Myocyte (in vitro differentiated cells): Measurements from ENCODE around the gene CCNL1. TPM values are rescaled to one million over a fixed set of nuclear protein-coding genes. Genes with fewer than 3 reads are reported as not detected.

ENCODE experiments used
- DNase-seq: peaks from one replicate; pipeline ENCODE4 v3.0.0-alpha.2; 2012; ENCODE audit warnings: low read depth
- total RNA-seq: library from RNA; depleted of rRNA; stranded (reverse); fragments of >200 nt; gene quantifications from 2 replicates; pipeline ENCODE4 v1.2.3, GENCODE V29; 2014

Gene CCNL1
- total RNA-seq, 1 donor from 2014 or later, result 94.2 TPM

DNA sequence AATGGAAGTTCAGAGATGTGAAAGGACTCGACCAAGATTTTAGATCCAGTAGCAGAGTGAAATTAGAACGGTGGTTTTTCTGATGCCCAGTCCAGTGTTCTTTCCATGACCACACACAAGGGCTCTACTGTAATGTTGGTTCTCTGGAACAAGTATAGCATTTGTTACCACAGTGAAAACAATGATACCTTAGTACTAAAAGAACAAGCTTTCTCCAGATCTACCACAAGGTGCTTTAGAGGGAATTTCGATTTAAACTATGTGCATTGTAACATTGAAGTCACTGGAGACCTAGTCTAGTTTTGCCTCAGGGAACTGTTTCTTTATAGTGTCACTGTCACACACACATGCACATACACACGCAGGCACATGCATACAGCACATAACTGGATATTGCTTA is 12.8 kb upstream of the CCNL1 start:
- no peak for DNase-seq

DNA sequence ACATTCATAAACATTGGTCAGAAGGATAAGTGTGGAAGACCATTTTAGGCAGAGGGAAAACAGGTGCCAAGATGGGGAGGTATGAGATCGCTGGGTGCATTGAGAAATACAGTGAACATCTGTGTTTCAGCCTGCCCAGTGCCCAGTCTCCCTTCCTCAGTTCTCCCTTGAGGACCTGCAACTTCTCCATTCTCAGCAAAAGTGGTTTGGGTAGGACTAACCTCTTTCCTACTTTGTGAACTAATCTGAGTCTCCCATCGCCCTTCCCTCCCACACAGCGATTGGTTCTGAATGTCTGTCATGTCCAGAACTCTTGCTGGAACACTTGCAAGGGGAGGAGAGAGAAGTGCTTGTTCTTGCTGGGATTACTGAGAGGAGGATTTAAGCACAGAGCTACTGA is 10.9 kb upstream of the CCNL1 start:
- peak; percentile 29 for DNase-seq

DNA sequence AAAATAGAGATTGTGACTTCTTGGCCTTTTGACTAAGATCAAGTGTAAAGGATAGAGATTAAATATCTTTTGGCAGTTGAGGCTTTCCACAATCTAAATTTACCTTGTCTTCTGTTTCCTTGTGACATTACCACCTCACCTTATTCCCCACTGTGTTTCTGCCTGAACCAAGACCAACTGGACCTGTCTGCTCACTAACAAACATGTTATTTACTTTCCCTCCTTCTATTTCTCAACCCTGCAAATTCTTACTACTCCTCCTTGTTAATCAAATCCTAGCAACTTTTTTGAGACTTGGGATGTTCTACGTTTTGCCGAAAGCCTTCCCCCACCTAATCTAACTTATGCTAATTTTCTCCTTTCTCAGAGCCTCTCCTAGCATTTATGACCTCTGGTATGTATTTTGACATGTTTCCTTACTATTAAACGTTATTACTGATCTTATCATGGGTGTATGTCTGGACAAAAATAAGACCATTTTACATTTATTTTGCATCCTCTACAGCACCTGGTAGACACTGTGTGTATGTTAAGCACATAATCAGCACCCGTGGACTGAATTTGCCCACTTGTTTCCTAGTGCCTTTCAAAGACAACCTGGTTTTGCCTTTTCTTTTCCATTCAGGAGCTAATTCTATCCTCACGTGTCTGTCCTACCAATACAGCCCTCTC is 7.6 kb upstream of the CCNL1 start:
- DNase-seq, result no peak

DNA sequence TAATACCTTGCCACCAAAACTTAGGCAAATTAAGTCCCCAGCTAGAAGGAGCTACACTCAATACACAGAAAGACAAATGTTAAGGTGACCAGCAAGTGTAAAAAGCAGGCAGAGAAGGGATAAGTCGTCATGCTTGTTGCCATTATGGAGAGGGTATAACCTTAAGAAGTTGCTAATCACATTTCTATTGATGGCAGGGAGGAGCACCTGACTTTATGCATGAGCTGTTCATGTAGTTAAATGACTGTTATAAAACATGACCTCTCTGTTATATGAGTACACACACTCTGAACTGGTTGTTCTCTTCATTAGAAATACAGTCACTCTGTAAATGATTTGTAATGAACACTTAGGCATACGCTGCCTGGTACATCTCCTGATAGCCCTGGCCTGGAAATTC is 6.6 kb upstream of the CCNL1 start:
- no peak for DNase-seq

DNA sequence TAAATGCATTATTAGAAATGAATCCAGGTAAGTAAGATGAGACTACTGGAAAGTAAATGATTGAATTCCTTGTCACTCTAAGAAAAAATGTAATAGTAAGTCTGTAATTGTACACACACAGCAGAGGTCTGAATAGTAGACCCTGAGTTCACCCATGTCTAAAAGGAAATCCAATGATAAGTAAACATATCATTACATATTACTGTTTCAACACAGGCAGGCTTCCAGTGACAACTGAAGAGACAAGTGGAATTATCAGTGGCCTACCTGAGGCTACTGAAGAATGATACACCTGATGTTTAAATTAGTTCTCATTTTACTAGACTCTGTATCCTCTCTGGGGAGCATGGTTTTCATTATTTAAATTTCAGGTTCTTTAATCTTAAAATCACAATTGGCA is 6.2 kb upstream of the CCNL1 start:
- DNase-seq, result no peak

DNA sequence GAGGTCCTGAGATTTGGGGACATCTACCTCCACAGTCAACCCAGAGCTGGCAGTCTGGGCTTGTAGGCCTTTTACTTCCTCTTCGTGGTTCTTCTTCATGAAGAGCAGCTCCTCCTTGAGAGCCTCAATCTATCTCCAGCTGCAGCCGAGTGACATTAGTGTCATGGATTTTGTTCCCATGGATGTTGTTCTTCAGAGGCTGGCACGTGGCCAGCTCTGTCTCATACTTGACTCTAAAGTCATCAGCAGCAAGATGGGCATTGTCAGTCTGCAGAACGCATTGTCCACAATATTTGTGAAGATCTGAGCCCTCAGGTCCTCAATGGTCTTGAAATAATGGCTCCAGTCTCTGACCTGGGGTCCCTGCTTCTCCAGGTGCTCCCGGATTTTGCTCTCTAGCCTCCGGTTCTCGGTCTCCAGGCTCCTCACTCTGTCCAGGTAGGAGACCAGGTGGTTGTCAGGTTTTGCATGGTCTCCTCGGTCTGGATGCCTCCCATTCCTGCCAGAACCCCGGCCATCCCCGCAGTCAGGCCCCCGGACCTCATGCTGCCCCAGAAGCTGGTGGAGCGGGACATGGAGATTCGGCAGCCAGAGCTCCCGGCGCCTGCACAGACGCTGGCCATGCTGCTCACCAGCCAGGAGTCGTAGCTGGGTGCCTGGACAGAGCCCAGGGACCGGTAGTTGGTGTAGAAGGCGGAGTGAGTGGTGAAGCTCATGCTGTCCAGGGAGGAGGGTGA is 3.4 kb upstream of the CCNL1 start:
- DNase-seq, result no peak

DNA sequence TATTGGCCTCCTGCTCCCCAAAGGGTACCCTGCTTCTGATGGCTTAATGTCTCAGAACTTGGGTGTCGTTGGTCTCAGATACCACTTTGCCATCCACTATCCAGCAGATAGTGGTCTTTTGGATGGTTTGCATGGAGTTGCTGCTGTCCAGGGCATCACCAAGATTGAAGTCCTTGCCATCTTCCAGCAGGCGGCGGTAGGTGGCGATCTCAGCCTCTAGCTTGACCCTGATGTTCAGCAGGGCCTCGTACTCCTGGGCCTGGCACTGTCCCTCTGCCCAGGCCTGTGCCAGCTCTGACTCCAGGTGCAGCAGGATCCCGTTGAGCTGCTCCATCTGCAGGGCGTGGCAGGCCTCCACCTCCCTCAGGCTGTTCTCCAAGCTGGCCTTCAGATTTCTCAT is 2.7 kb upstream of the CCNL1 start:
- DNase-seq, result peak; percentile 28

DNA sequence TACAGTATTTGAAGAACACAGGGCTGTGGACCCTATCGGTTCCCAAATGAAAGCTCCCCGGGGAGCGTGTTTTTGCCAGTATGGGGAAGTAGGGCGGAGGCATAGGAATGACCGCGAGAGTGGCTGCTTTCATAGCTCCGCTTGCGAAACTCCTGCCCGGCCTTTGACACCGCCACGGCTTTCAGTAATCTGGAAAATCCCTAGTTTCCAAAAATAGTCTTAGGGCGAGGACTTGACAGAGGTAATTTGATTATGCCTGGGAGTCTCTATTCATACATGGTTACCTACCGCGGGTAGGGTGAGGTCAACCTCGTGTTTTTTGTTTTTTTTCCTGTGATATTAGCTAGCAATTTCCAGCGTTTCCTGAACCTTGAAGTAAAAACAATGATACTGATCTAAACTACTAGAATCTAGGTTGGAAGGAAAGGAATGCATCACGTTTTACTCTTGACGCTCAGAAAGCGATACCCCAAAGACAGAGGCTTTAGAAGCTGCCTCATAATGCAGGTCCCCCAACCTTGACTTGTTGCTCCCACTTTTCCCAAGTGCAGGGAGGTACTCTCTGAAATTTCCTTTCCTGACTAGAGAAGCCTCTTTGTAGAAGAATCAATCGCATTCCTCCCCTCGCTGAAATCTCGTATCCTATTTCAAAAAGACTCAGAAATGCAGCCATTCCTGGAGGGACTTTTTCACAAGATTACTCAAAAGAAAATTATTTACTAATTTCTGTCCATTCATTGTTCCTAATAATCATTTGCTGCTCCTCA is 894 bp upstream of the CCNL1 start:
- DNase-seq, result peak; percentile 94

DNA sequence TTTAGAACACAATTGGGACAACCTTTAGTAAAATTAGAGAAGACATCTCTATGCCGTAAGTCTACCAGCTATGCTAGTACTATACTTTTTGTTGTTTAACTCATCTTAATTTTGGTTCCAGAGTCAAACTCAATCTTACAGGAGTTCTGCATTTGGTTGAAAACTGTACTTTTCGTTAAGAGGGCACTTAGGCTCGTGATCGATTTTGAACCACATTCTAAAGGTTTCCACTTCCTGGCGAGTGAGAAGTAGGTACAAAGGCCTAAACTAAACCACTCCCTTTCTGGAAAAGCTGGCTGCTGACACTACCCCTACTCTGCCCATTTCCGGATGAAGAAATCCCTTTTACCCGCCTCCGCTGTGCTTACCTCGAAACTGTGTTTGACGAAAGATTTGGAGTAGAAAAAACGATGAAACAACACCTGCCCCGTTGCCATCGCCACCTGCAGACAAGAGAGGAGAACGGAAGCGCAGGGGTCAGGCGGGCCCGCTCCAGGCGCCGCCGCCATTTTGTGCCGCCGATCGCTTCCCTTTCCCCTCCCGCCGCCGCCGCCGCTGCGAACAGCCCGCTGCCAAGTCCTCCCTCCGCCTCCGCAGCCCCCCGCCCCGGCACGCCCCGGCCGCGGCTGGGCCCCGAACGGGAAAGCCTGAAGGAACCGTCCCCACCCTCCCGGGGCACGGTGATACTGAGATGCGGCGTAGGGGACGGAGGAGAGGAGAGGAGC is 748 bp downstream of the CCNL1 start:
- peak; percentile 65 for DNase-seq

DNA sequence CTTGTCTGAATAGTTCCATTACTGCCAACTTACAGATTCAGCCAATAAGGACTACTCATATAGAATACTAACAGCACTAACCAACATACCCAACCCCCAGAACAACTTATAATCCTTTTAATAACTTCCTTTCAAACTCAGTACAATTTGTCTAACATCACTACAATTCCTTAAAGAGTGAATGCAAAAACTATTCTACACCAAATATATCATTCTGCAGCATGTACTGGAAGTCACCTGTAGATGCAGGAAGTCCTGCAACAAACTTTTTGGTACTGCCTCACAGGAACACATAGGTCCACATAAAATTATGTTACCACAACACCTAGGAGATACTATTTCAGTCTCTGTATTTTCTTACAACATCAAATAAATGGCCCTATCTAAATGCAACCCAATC is 2.1 kb downstream of the CCNL1 start:
- no peak for DNase-seq

DNA sequence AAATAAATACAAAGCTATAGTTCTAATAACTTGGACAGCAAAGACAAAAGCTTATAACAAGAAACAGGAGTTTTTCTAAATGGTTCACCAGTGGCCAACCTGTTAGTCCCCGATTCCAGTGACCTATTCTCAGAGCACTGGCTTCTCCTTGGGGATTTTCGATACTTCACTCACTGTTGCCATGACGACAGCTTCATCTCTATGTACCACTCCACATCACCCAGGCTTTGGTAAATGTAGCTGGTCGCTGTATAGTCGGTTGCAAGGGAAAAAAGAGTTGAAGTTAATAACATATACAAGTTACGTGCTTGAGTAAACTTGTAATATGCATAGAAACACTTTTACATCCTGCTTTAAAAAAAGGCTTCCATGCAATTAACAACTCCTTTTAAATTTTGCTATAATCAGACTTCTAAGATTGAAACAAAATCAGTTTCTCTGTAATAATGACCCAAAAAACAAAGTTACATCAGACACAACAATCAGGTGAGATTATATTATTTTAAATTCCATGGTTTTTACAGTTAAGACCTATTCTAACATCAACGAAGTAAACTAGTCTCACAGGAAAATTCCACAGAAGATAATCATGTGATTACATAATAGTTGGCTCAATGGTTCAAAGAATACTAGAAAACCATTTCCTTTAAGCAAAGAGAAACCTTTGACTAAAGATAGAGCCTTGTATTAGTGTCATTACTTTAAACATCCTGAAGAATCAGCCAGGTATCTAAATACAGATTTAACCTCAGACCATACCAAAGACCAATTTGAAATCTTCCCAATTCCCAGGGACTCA is 2.9 kb downstream of the CCNL1 start:
- DNase-seq, result no peak

DNA sequence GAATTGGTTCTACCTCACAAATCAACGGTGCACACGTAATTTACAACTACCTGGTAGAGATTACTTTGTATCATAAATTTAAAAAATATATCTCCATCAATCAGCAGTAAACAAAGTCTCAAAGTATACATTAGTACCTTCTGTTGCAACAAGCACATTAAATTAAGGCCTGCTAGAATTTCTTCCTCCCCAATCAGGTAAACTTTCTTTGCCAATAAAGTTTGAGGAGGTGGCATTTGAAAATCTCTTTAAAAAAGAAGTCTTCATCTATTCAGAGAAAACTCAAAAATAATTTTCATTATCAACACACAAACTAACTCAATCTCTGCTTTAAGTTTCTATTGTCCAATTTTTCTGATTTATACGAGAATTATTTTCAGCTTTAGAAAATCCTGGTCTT is 4.4 kb downstream of the CCNL1 start:
- DNase-seq, result no peak

DNA sequence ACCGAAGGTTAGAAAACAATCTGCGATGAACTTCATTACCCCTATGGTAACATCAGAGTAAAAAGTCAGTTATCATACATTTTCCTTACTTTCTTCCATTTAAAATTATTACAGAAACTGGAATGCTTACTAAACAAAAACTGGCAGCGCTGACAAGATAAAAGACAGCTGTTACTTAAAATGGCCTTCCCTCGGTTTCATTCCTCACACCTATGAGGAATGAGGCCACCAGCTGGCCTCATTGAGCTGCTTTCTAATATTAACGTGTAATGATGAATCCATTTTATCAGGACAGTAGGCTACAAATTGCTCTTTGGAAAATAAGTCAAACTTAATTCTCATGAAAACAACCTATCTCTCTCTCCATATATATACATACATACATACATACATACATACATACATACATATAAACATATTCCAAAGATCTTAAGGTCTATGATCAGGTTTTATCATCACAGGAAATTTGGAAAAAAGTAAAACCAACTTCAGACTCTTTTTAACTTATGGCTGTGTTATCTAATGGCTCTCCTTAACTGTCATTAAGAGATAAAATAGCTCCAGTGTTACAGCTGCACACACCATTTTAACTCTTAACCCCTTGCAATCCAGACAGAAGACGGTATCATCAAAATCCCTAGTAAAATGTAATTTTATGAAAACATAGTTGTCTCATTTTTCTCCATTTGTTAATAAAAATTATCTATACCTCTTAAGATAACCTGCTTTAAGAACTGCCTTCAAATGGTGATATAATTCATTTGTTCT is 5.2 kb downstream of the CCNL1 start:
- peak; percentile 56 for DNase-seq

DNA sequence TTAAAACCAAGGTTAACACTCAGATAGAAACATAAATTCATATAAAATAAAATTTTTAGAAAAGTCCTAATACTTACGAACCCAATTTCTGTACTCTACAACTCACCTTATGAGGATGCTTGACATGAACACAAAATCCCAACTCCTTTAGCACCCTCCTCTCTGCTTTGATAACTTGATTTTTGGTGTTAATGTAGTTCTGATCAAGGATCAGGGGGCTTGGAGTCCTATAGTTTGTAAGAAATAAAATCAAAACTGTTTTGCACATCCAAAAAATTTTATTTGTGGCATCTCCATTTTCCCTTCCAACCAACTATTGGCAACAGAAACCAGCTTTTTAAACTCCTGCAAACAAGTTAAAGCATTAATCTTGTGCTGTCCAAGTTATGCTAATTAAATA is 7.0 kb downstream of the CCNL1 start:
- DNase-seq, result no peak

DNA sequence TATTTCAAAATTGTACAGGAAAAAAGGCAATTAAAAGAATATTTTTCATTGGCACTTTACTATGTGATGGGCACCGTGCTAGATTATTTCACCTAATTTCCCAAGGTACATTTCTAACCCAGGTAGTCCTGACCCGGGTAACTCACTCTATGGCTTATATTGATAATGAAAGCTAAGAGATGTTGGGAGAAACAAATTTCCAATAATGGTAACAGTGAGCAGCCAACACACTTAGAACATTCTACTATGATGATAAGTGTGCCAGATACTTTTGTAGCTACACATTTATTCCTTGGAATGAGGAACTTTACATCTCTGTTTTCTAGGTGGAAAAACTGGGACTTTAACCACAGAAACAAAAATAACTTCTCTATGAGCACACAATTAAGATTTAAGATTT is 7.5 kb downstream of the CCNL1 start:
- no peak for DNase-seq

DNA sequence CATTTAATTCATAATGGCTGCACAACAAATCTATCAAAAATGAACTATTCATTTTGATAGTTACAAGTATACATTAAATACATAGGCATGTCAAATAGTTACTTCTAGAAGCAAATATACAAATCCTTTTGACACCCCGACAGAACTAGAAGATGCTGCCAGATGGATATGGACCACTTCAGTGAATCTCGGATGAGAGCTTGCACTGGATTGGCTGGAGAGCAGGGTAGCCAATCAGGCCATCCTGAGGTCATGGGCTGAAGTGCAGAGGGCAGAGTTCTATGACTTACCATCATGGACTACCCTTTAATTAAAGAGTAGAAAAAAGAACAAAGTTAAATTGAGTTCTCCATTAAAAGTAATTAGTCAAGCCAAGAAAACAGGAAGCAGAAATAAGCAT is 8.3 kb downstream of the CCNL1 start:
- no peak for DNase-seq

DNA sequence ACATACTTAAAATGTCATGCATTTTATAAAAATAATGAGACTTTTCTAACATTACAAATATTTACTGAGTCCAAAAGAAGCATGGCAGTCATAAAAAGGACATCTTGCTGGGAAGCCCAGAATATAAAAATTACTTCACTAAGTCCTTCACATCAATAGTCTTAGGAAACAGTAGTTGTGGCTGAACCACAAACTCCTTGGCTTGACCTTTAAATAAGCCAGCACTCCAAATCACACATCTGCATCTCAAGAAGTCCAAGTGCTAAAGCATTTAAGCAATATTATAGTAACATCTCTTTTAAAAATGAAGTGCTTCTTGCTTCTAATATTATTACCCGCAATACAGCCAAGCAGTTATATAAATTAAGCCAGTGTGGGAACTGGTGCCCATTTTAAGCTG is 8.8 kb downstream of the CCNL1 start:
- DNase-seq, result no peak

DNA sequence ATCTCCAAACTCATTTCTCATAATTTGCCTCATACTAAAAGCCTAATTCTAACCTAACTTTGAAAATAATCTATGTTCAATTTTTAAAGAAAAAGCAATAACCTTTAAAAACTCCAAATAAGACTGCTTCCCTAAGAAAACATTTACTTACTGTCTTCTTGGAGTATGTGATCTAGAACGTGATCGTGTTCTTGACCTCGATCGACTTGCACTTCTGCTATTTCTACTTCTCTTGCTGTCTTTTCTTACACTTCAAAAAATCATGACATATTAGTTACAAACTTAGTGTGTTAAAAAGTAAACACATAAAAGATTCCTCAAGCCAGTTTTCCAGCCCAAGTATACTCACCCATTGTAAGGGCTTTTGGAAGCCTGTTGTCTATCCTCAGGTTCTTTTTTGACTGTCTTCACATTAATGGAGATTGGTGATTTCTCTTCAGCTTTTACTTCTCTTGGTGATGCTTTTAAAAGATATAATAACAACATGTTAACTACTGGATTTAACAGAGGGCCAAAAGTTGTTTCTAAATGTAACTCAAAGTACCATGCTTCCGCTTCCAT is 10.7 kb downstream of the CCNL1 start:
- no peak for DNase-seq

DNA sequence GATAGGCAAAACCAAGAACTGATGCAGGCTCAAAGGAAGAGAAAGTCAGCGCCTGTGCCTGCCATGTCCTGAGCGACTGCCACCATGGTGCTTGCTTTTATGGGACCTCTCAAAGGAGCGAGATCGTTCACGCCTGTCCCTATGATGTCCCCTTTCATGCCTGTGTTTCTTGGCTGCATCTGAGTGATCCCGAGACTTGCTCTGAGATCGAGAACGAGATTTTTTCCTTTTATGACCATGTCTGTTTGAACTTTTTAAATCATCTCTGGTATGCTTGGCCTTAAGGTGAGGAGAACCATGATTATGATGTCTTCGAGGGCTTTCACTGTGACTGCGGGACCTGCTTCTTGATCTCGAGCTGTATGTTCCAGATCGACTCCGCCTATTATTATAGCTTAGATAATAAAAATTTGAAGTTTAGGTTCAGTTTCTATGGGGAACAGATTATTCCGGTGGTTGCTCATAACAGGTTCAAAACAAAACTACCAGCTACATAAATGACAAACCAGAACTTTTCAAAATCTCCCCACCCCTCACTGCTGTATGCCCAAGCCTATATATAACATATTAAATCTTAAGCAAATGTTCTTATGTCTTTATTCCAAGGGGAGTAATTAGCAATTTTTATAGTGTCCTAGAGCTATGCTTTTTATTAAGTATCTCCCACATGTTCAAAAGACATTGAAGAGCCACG is 11.6 kb downstream of the CCNL1 start:
- no peak for DNase-seq
